A549 (cell line): ENCODE measurements around the gene MAP1LC3B2. TPM values are rescaled to one million over a fixed set of nuclear protein-coding genes. Genes with fewer than 3 reads are reported as not detected.

Experiments
- ATAC-seq, 2 experiments: fragments of 200-7000 bp in 1 of 2; fragments of >200 bp in 1 of 2; cut with Nextera tagmentation in 1 of 2; cut with Tn5 transposase in 1 of 2; 3 replicates each; pipeline versions ENCODE4 v1.8.0 to v1.9.1; 2018 to 2020; ENCODE audit warnings: mild to moderate bottlenecking in 1 of 2, moderate library complexity in 1 of 2
- CTCF ChIA-PET: fragments of 300-600 bp; sonication (Branson Sonifier 250); formaldehyde crosslinking; extraction: SDS; loops from one replicate; lab custom pipeline; 2021; ENCODE audit warnings: antibody characterized with exemption, inconsistent platforms; lab: Yijun Ruan, JAX
- POLR2A ChIA-PET: fragments of 350-600 bp; formaldehyde crosslinking; extraction: SDS; loops from one replicate; lab custom pipeline; 2021; ENCODE audit warnings: antibody characterized with exemption, inconsistent platforms; lab: Yijun Ruan, JAX
- DNase-seq, 2 experiments: peaks; one replicate each; pipeline versions ENCODE4 v3.0.0 to v3.0.0-alpha.2; 2011 to 2016; ENCODE audit warnings: low read depth in 1 of 2, low spot score in 1 of 2
- FAIRE-seq: peaks from 2 replicates; lab custom pipeline; 2011; peaks lifted over from hg19 to GRCh38; lab: Jason Lieb, UNC
- H3K27ac ChIP-seq, 2 experiments: fragments of >200 bp; sonication (Bioruptor Twin); formaldehyde crosslinking; 3 replicates each; pipeline ENCODE4 v1.5.1; 2016 to 2017
- H3K4me1 ChIP-seq: fragments of >200 bp; sonication (Bioruptor Twin); formaldehyde crosslinking; 3 replicates; pipeline ENCODE4 v1.6.1; 2016
- H3K4me2 ChIP-seq: fragments of >200 bp; sonication (Bioruptor Twin); formaldehyde crosslinking; 3 replicates; pipeline ENCODE4 v1.6.1; 2016
- H3K4me3 ChIP-seq: fragments of >200 bp; sonication (Bioruptor Twin); formaldehyde crosslinking; 3 replicates; pipeline ENCODE4 v1.5.1; 2016
- H3K9me3 ChIP-seq: fragments of >200 bp; sonication (Bioruptor Twin); formaldehyde crosslinking; 3 replicates; pipeline ENCODE4 v1.6.1; 2016
- CEBPB ChIP-seq, 2 experiments: fragments of >200 bp in 1 of 2; sonication (Bioruptor Twin) in 1 of 2; formaldehyde crosslinking in 1 of 2; IDR thresholded peaks; 2 replicates each; pipeline ENCODE4 v1.6.1; 2012 to 2016
- CHD4 ChIP-seq: fragments of 200-600 bp; sonication (generic); IDR thresholded peaks from 2 replicates; pipeline ENCODE4 v1.6.1; 2016; ENCODE audit warnings: antibody characterized with exemption, mild to moderate bottlenecking, borderline replicate concordance
- EHF ChIP-seq: fragments of 250-450 bp; sonication (Bioruptor Pico); IDR thresholded peaks from 2 replicates; pipeline ENCODE4 v1.5.0; 2020; ENCODE audit warnings: mild to moderate bottlenecking
- EHMT2 ChIP-seq: fragments of 200-600 bp; sonication (generic); IDR thresholded peaks from 2 replicates; pipeline ENCODE4 v1.6.1; 2016; ENCODE audit warnings: antibody characterized with exemption, low read depth, mild to moderate bottlenecking, moderate library complexity
- ESRRA ChIP-seq: fragments of 150-350 bp; IDR thresholded peaks from 2 replicates; pipeline ENCODE4 v1.6.1; 2014; ENCODE audit warnings: mild to moderate bottlenecking, low read length, borderline replicate concordance
- FOXS1 ChIP-seq: fragments of 250-450 bp; sonication (Bioruptor Pico); IDR thresholded peaks from 2 replicates; pipeline ENCODE4 v1.5.0; 2020; ENCODE audit warnings: mild to moderate bottlenecking, moderate library complexity
- GATA3 ChIP-seq: IDR thresholded peaks from 2 replicates; pipeline ENCODE4 v1.6.1; 2012; ENCODE audit warnings: borderline replicate concordance
- HDAC2 ChIP-seq: fragments of 200-600 bp; sonication (generic); IDR thresholded peaks from 2 replicates; pipeline ENCODE4 v1.6.1; 2016
- HOXB5 ChIP-seq: fragments of 250-450 bp; sonication (Bioruptor Pico); IDR thresholded peaks from 2 replicates; pipeline ENCODE4 v1.5.0; 2020; ENCODE audit warnings: mild to moderate bottlenecking, moderate library complexity
- JUNB ChIP-seq: fragments of >200 bp; sonication (Bioruptor Twin); formaldehyde crosslinking; IDR thresholded peaks from 2 replicates; pipeline ENCODE4 v1.6.1; 2016
- KDM5A ChIP-seq: fragments of 200-600 bp; sonication (generic); IDR thresholded peaks from 2 replicates; pipeline ENCODE4 v1.6.1; 2016; ENCODE audit warnings: antibody characterized with exemption, mild to moderate bottlenecking
- MAFK ChIP-seq: fragments of 450-650 bp; IDR thresholded peaks from 2 replicates; pipeline ENCODE4 v1.6.1; 2014; ENCODE audit not compliant: partially characterized antibody
- MYC ChIP-seq: IDR thresholded peaks from 2 replicates; pipeline ENCODE4 v1.6.1; 2012; ENCODE audit warnings: mild to moderate bottlenecking, inconsistent platforms, low read length, improper control_type of control experiment, borderline replicate concordance
- NPAS2 ChIP-seq: fragments of 250-450 bp; sonication (Bioruptor Pico); IDR thresholded peaks from 2 replicates; pipeline ENCODE4 v1.8.0; 2022; ENCODE audit warnings: mild to moderate bottlenecking, moderate library complexity, borderline replicate concordance
- NR3C1 ChIP-seq: fragments of >200 bp; sonication (Bioruptor Twin); formaldehyde crosslinking; IDR thresholded peaks from 3 replicates; pipeline ENCODE4 v1.6.1; 2017
- PHF8 ChIP-seq: fragments of 200-600 bp; sonication (generic); IDR thresholded peaks from 2 replicates; pipeline ENCODE4 v1.6.1; 2016; ENCODE audit warnings: low read depth, mild to moderate bottlenecking, antibody characterized with exemption, moderate library complexity, borderline replicate concordance
- POLR2AphosphoS2 ChIP-seq: conservative IDR thresholded peaks from 2 replicates; pipeline ENCODE4 v1.6.1; 2012; ENCODE audit warnings: low read length, improper control_type of control experiment, inconsistent platforms
- RAD21 ChIP-seq, 2 experiments: fragments of >200 bp in 1 of 2; sonication (Bioruptor Twin) in 1 of 2; formaldehyde crosslinking in 1 of 2; IDR thresholded peaks in 1 of 2; conservative IDR thresholded peaks in 1 of 2; 2 replicates in 1 of 2; 3 replicates in 1 of 2; pipeline ENCODE4 v1.6.1; 2012 to 2018; ENCODE audit warnings: inconsistent platforms in 1 of 2
- RARB ChIP-seq: fragments of 250-450 bp; sonication (Bioruptor Pico); IDR thresholded peaks from 2 replicates; pipeline ENCODE4 v1.8.0; 2021; ENCODE audit warnings: mild to moderate bottlenecking, moderate library complexity
- RCOR1 ChIP-seq: fragments of 150-350 bp; IDR thresholded peaks from 2 replicates; pipeline ENCODE4 v1.6.1; 2014; ENCODE audit warnings: antibody characterized with exemption, low read length, low read depth
- RFX5 ChIP-seq: fragments of 450-650 bp; IDR thresholded peaks from 2 replicates; pipeline ENCODE4 v1.7.1; 2014; ENCODE audit warnings: antibody characterized with exemption, mild to moderate bottlenecking, moderate library complexity
- TP53 ChIP-seq: fragments of 250-450 bp; sonication (Bioruptor Pico); IDR thresholded peaks from 2 replicates; pipeline ENCODE4 v1.5.0; 2021; ENCODE audit warnings: mild to moderate bottlenecking, moderate library complexity
- ZC3H11A ChIP-seq: fragments of 450-650 bp; IDR thresholded peaks from 2 replicates; pipeline ENCODE4 v1.6.1; 2014; ENCODE audit warnings: antibody characterized with exemption, mild to moderate bottlenecking
- ZFP36 ChIP-seq: fragments of 450-650 bp; IDR thresholded peaks from 2 replicates; pipeline ENCODE4 v1.6.1; 2014; ENCODE audit warnings: borderline replicate concordance; ENCODE audit not compliant: partially characterized antibody
- ZNF302 ChIP-seq: fragments of 250-450 bp; sonication (Bioruptor Pico); IDR thresholded peaks from 2 replicates; pipeline ENCODE4 v1.9.0; 2021; ENCODE audit warnings: inconsistent platforms, mild to moderate bottlenecking, moderate library complexity
- WGBS: methylation state at CpG from one replicate; pipeline ENCODE4 v1.1.6; 2017; ENCODE audit errors: missing lambda C conversion rate; 5-methylcytosine and 5-hydroxymethylcytosine counted together
- polyA plus RNA-seq, 4 experiments: library from polyadenylated mRNA; depleted of rRNA in 3 of 4; stranded (reverse); fragments of >200 nt; fragmentation: RNase III in 1 of 4; extraction: RNeasy Plus Mini Kit Qiagen cat#74134 plus additional on column Dnase treatment in 1 of 4; gene quantifications; 2 replicates in 3 of 4; 3 replicates in 1 of 4; pipeline ENCODE4 v1.2.3, GENCODE V29; 2011 to 2017
- TF ChIP-seq, protein P1 (sequence below): fragments of >200 bp; sonication (Bioruptor Twin); formaldehyde crosslinking; IDR thresholded peaks from 2 replicates; pipeline ENCODE4 v1.6.1; 2016
- TF ChIP-seq, protein P2 (sequence below): fragments of 250-450 bp; sonication (Bioruptor Pico); IDR thresholded peaks from 2 replicates; pipeline ENCODE4 v1.5.0; 2020; ENCODE audit warnings: low read depth, mild to moderate bottlenecking, moderate library complexity
- TF ChIP-seq, protein P3 (sequence below): fragments of 200-600 bp; sonication (generic); IDR thresholded peaks from 2 replicates; pipeline ENCODE4 v1.6.1; 2016; ENCODE audit warnings: antibody characterized with exemption, mild to moderate bottlenecking, moderate library complexity
- TF ChIP-seq, protein P4 (sequence below): fragments of 450-650 bp; IDR thresholded peaks from 2 replicates; pipeline ENCODE4 v1.6.1; 2014; ENCODE audit warnings: antibody characterized with exemption
- TF ChIP-seq, protein P5 (sequence below): fragments of 250-450 bp; sonication (Bioruptor Pico); IDR thresholded peaks from 2 replicates; pipeline ENCODE4 v1.5.0; 2021; ENCODE audit warnings: mild to moderate bottlenecking, moderate library complexity, borderline replicate concordance
- TF ChIP-seq, protein P6 (sequence below): IDR thresholded peaks from 2 replicates; pipeline ENCODE4 v1.6.1; 2012

The MAP1LC3B2 gene
- polyA plus RNA-seq, 2 of the 4 experiments (the other 2 are of a cell fraction), result 2.1 to 2.8 TPM

DNA sequence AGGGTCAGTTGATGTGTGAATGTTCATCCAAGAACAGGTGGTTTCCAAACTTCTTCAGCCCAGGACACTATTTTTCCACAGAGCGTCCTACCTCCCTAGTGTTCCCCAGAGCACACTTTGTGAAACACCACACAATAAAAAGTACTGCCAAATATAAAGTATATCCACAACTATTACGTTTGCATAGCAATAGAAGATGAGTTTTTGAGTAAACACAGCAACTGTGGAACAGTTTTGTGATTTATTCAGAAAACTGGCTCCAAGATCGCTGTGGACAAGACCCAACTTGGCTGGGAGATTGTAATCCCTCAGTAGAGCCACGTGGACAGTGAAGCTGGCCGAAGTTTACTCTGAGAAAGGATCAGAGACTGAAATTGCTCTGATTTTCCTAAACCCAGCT lies 14.5 kb upstream of the MAP1LC3B2 start:
- Histone ChIP-seq H3K4me1 (peaks cover 19% of the 10 kb centered on the region), H3K4me2 (no peak overlapping the region), H3K27ac (no peak overlapping the region), H3K9me3 (no peaks in the 10 kb centered on the region), H3K4me3 (no peak overlapping the region)
- TF ChIP-seq GATA3, result no peak
- no peak for TF ChIP-seq KDM5A
- TF ChIP-seq, protein P1, sequence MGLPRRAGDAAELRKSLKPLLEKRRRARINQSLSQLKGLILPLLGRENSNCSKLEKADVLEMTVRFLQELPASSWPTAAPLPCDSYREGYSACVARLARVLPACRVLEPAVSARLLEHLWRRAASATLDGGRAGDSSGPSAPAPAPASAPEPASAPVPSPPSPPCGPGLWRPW, result no peak
- TF ChIP-seq RARB (CRISPR knock-in tag), result no peak
- no peak for TF ChIP-seq RFX5
- TF ChIP-seq JUNB, result no peak
- no peak for TF ChIP-seq ESRRA
- TF ChIP-seq EHF (CRISPR knock-in tag), result no peak
- TF ChIP-seq, protein P2, sequence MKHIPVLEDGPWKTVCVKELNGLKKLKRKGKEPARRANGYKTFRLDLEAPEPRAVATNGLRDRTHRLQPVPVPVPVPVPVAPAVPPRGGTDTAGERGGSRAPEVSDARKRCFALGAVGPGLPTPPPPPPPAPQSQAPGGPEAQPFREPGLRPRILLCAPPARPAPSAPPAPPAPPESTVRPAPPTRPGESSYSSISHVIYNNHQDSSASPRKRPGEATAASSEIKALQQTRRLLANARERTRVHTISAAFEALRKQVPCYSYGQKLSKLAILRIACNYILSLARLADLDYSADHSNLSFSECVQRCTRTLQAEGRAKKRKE (CRISPR knock-in tag), result no peak
- TF ChIP-seq TP53, result no peak
- no peak for TF ChIP-seq FOXS1 (CRISPR knock-in tag)
- TF ChIP-seq RCOR1, result no peak
- TF ChIP-seq EHMT2, result no peak
- no peak for TF ChIP-seq RAD21 (conservative IDR thresholded peaks at IDR 0.05 in 1 of 2, IDR thresholded peaks at IDR 0.05 in 1 of 2)
- no peak for TF ChIP-seq NR3C1
- no peak for DNase-seq
- ChIA-PET POLR2A (interaction anchor here (0.7 kb wide), 1 partner anchor 143 kb away, joined by 7 read pairs; no protein-coding TSS in a partner anchor), CTCF (interaction anchor here (0.6 kb wide), 1 partner anchor 99 kb away, joined by 4 read pairs; no protein-coding TSS in a partner anchor)
- WGBS, result 76% methylated on average over 5 of the region's 5 CpGs
- ATAC-seq, result no peak
- FAIRE-seq, result no peak

DNA sequence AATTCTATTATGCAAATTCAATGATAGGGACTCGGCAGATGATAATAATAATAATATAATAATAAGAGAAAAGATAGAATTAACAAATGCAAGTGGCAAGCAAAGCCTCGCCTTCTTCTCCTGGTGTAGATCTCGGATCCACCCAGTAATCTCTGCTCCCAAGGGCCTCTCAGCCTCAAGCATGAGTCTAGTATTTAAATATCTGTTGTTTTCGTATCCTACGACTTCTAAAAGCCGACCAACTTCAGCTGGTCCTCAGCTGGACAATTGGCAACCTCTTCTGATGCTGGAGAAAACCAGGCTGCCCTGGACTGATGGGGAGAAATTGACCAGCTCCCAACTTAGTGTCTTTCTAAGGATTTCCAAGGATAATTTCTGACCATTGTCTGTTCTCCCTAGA lies 14.0 kb upstream of the MAP1LC3B2 start:
- no peak overlapping the region for H3K4me3 ChIP-seq
- H3K9me3 ChIP-seq, result no peaks in the 10 kb centered on the region
- 83% methylated on average over 6 of the region's 6 CpGs for whole genome bisulfite sequencing
- ATAC-seq, result no peak
- no peak overlapping the region for H3K4me2 ChIP-seq
- H3K4me1 ChIP-seq, result peaks cover 14% of the 10 kb centered on the region; the same call in 2 of the 3 replicates
- no peak for FAIRE-seq
- ChIA-PET POLR2A (interaction anchor here (0.7 kb wide), 1 partner anchor 143 kb away, joined by 7 read pairs; no protein-coding TSS in a partner anchor), CTCF (interaction anchor here (0.6 kb wide), 1 partner anchor 99 kb away, joined by 4 read pairs; no protein-coding TSS in a partner anchor)
- TF ChIP-seq EHMT2 (no peak), MYC (no peak), HOXB5 (CRISPR knock-in tag) (no peak), CEBPB (IDR thresholded peaks at IDR 0.05) (no peak), ZFP36 (no peak), ZC3H11A (no peak), PHF8 (no peak), GATA3 (no peak), NPAS2 (CRISPR knock-in tag) (no peak), MAFK (no peak), ZNF302 (no peak), HDAC2 (no peak), CHD4 (no peak), POLR2AphosphoS2 (no peak)
- TF ChIP-seq, protein P3, sequence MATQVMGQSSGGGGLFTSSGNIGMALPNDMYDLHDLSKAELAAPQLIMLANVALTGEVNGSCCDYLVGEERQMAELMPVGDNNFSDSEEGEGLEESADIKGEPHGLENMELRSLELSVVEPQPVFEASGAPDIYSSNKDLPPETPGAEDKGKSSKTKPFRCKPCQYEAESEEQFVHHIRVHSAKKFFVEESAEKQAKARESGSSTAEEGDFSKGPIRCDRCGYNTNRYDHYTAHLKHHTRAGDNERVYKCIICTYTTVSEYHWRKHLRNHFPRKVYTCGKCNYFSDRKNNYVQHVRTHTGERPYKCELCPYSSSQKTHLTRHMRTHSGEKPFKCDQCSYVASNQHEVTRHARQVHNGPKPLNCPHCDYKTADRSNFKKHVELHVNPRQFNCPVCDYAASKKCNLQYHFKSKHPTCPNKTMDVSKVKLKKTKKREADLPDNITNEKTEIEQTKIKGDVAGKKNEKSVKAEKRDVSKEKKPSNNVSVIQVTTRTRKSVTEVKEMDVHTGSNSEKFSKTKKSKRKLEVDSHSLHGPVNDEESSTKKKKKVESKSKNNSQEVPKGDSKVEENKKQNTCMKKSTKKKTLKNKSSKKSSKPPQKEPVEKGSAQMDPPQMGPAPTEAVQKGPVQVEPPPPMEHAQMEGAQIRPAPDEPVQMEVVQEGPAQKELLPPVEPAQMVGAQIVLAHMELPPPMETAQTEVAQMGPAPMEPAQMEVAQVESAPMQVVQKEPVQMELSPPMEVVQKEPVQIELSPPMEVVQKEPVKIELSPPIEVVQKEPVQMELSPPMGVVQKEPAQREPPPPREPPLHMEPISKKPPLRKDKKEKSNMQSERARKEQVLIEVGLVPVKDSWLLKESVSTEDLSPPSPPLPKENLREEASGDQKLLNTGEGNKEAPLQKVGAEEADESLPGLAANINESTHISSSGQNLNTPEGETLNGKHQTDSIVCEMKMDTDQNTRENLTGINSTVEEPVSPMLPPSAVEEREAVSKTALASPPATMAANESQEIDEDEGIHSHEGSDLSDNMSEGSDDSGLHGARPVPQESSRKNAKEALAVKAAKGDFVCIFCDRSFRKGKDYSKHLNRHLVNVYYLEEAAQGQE, result no peak
- TF ChIP-seq, protein P4, sequence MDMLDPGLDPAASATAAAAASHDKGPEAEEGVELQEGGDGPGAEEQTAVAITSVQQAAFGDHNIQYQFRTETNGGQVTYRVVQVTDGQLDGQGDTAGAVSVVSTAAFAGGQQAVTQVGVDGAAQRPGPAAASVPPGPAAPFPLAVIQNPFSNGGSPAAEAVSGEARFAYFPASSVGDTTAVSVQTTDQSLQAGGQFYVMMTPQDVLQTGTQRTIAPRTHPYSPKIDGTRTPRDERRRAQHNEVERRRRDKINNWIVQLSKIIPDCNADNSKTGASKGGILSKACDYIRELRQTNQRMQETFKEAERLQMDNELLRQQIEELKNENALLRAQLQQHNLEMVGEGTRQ, result no peak
- TF ChIP-seq, protein P5, sequence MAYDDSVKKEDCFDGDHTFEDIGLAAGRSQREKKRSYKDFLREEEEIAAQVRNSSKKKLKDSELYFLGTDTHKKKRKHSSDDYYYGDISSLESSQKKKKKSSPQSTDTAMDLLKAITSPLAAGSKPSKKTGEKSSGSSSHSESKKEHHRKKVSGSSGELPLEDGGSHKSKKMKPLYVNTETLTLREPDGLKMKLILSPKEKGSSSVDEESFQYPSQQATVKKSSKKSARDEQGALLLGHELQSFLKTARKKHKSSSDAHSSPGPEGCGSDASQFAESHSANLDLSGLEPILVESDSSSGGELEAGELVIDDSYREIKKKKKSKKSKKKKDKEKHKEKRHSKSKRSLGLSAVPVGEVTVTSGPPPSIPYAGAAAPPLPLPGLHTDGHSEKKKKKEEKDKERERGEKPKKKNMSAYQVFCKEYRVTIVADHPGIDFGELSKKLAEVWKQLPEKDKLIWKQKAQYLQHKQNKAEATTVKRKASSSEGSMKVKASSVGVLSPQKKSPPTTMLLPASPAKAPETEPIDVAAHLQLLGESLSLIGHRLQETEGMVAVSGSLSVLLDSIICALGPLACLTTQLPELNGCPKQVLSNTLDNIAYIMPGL (CRISPR knock-in tag), result no peak
- TF ChIP-seq, protein P6, sequence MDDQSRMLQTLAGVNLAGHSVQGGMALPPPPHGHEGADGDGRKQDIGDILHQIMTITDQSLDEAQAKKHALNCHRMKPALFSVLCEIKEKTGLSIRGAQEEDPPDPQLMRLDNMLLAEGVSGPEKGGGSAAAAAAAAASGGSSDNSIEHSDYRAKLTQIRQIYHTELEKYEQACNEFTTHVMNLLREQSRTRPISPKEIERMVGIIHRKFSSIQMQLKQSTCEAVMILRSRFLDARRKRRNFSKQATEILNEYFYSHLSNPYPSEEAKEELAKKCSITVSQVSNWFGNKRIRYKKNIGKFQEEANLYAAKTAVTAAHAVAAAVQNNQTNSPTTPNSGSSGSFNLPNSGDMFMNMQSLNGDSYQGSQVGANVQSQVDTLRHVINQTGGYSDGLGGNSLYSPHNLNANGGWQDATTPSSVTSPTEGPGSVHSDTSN, result no peak
- no peak for DNase-seq
- no peak overlapping the region for H3K27ac ChIP-seq
